Neural progenitor cell (in vitro differentiated cells): ENCODE results near the gene SMOC2. TPM values are rescaled to one million over a fixed set of nuclear protein-coding genes. Genes with fewer than 3 reads are reported as not detected.

Source experiments
- DNase-seq: peaks from one replicate; pipeline ENCODE4 v3.0.0-alpha.2; 2016; ENCODE audit warnings: low spot score
- H2AFZ ChIP-seq: fragments of 200-600 bp; sonication (generic); replicated peaks from 2 replicates; pipeline ENCODE4 v1.6.1; 2016; ENCODE audit warnings: antibody characterized with exemption
- H3F3A ChIP-seq: fragments of 200-600 bp; sonication (generic); 2 replicates; pipeline ENCODE4 v1.6.1; 2016; ENCODE audit warnings: antibody characterized with exemption, low read depth
- H3K27ac ChIP-seq: fragments of 200-600 bp; sonication (generic); 2 replicates; pipeline ENCODE4 v1.5.1; 2016; ENCODE audit warnings: mild to moderate bottlenecking
- H3K27me3 ChIP-seq: fragments of 200-600 bp; sonication (generic); 2 replicates; pipeline ENCODE4 v1.6.1; 2016; ENCODE audit warnings: mild to moderate bottlenecking, moderate library complexity
- H3K36me3 ChIP-seq: fragments of 200-600 bp; sonication (generic); 2 replicates; pipeline ENCODE4 v1.5.1; 2016
- H3K4me1 ChIP-seq: fragments of 200-600 bp; sonication (generic); 2 replicates; pipeline ENCODE4 v1.6.1; 2016; ENCODE audit warnings: mixed run types
- H3K4me2 ChIP-seq: fragments of 200-600 bp; sonication (generic); 2 replicates; pipeline ENCODE4 v1.6.1; 2016
- H3K4me3 ChIP-seq: fragments of 200-600 bp; sonication (generic); 2 replicates; pipeline ENCODE4 v1.5.1; 2016
- H3K79me2 ChIP-seq: fragments of 200-600 bp; sonication (generic); 2 replicates; pipeline ENCODE4 v1.6.1; 2016; ENCODE audit warnings: low read depth
- H3K9ac ChIP-seq: fragments of 200-600 bp; sonication (generic); 2 replicates; pipeline ENCODE4 v1.6.1; 2016
- H3K9me3 ChIP-seq: fragments of 200-600 bp; sonication (generic); 2 replicates; pipeline ENCODE4 v1.5.1; 2016; ENCODE audit warnings: low read depth
- H4K20me1 ChIP-seq: fragments of 200-600 bp; sonication (generic); 2 replicates; pipeline ENCODE4 v1.6.1; 2016; ENCODE audit warnings: low read depth
- H3K27ac Mint-ChIP-seq: 3 replicates; pipeline ENCODE4 v1.8.0; 2021; ENCODE audit warnings: mixed read lengths
- H3K27me3 Mint-ChIP-seq: 2 replicates; pipeline ENCODE4 v1.8.0; 2022; ENCODE audit warnings: low read depth, mild to moderate bottlenecking, inconsistent platforms, moderate library complexity, mixed read lengths; ENCODE audit not compliant: insufficient read depth
- H3K36me3 Mint-ChIP-seq: 3 replicates; pipeline ENCODE4 v1.8.0; 2021; ENCODE audit warnings: mixed read lengths
- H3K4me1 Mint-ChIP-seq: 3 replicates; pipeline ENCODE4 v1.8.0; 2021; ENCODE audit warnings: mixed read lengths
- H3K4me3 Mint-ChIP-seq: 3 replicates; pipeline ENCODE4 v1.8.0; 2021; ENCODE audit warnings: mild to moderate bottlenecking, moderate library complexity, mixed read lengths
- H3K9me3 Mint-ChIP-seq: 3 replicates; pipeline ENCODE4 v1.8.0; 2020; ENCODE audit warnings: mixed read lengths
- CTCF ChIP-seq: fragments of 200-600 bp; sonication (generic); IDR thresholded peaks from 2 replicates; pipeline ENCODE4 v1.5.1; 2017; ENCODE audit warnings: antibody characterized with exemption, mild to moderate bottlenecking
- EZH2 ChIP-seq: fragments of 200-600 bp; sonication (generic); IDR thresholded peaks from 2 replicates; pipeline ENCODE4 v1.6.1; 2017; ENCODE audit warnings: antibody characterized with exemption, mild to moderate bottlenecking, moderate library complexity
- EZH2phosphoT487 ChIP-seq: fragments of 200-600 bp; sonication (generic); IDR thresholded peaks from 2 replicates; pipeline ENCODE4 v1.6.1; 2017; ENCODE audit warnings: antibody characterized with exemption
- total RNA-seq: library from RNA; depleted of rRNA; stranded (reverse); fragments of >200 nt; gene quantifications from 2 replicates; pipeline ENCODE4 v1.2.3, GENCODE V29; 2015; ENCODE audit warnings: low replicate concordance

SMOC2 gene
- total RNA-seq, 1 donor from 2014 or later, result 0.75 TPM

- Histone ChIP-seq H3K36me3 (no peaks in the 10 kb centered on the region), H4K20me1 (no peaks in the 10 kb centered on the region), H3K9ac (no peak overlapping the region), H3K9me3 (no peaks in the 10 kb centered on the region), H2AFZ (no peak overlapping the region), H3K27me3 (no peaks in the 10 kb centered on the region), H3K4me1 (no peaks in the 10 kb centered on the region), H3K4me3 (no peak overlapping the region), H3K27ac (no peak overlapping the region), H3F3A (no peaks in the 10 kb centered on the region), H3K79me2 (no peaks in the 10 kb centered on the region), H3K4me2 (no peak overlapping the region)
- Mint-ChIP-seq H3K9me3 (peaks cover 4% of the 10 kb centered on the region), H3K27me3 (peaks cover 4% of the 10 kb centered on the region), H3K4me1 (peaks cover 19% of the 10 kb centered on the region), H3K27ac (no peak overlapping the region), H3K36me3 (no peaks in the 10 kb centered on the region), H3K4me3 (no peak overlapping the region)
- no peak for TF ChIP-seq EZH2
- no peak for TF ChIP-seq EZH2phosphoT487
- no peak for TF ChIP-seq CTCF
- no peak for DNase-seq
Observed at GRCh38 chr6:168623736-168624135, 182.8 kb downstream of the SMOC2 start.

- no peaks in the 10 kb centered on the region for H3F3A ChIP-seq
- no peaks in the 10 kb centered on the region for H3K27me3 ChIP-seq
- peaks cover 4% of the 10 kb centered on the region for H3K27me3 Mint-ChIP-seq
- H3K4me1 ChIP-seq, result no peaks in the 10 kb centered on the region
- no peak overlapping the region for H3K4me2 ChIP-seq
- no peak for DNase-seq
- peaks cover 4% of the 10 kb centered on the region for H3K9me3 Mint-ChIP-seq
- H2AFZ ChIP-seq, result no peak overlapping the region
- H3K27ac ChIP-seq, result no peak overlapping the region
- H3K4me3 Mint-ChIP-seq, result no peak overlapping the region
- no peak overlapping the region for H3K9ac ChIP-seq
- H3K4me3 ChIP-seq, result no peak overlapping the region
- H3K36me3 ChIP-seq, result no peaks in the 10 kb centered on the region
- TF ChIP-seq CTCF, result no peak
- TF ChIP-seq EZH2phosphoT487, result no peak
- no peak for TF ChIP-seq EZH2
- no peaks in the 10 kb centered on the region for H4K20me1 ChIP-seq
- H3K36me3 Mint-ChIP-seq, result no peaks in the 10 kb centered on the region
- H3K4me1 Mint-ChIP-seq, result peaks cover 17% of the 10 kb centered on the region
- H3K9me3 ChIP-seq, result no peaks in the 10 kb centered on the region
- peak overlapping the region; percentile 55 for H3K27ac Mint-ChIP-seq
- H3K79me2 ChIP-seq, result no peaks in the 10 kb centered on the region
Observed at GRCh38 chr6:168624540-168624939, 183.6 kb downstream of the SMOC2 start.

GRCh38 chr6:168624948-168625347, 184.0 kb downstream of the SMOC2 start:
- Mint-ChIP-seq H3K9me3 (peaks cover 4% of the 10 kb centered on the region), H3K27me3 (peaks cover 4% of the 10 kb centered on the region), H3K4me3 (no peak overlapping the region), H3K36me3 (no peaks in the 10 kb centered on the region), H3K27ac (peak overlapping the region; percentile 55), H3K4me1 (peaks cover 19% of the 10 kb centered on the region)
- H3K4me2 ChIP-seq, result no peak overlapping the region
- no peak for TF ChIP-seq EZH2phosphoT487
- TF ChIP-seq EZH2, result no peak
- TF ChIP-seq CTCF, result no peak
- no peaks in the 10 kb centered on the region for H3K27me3 ChIP-seq
- H3K9me3 ChIP-seq, result no peaks in the 10 kb centered on the region
- H3K4me3 ChIP-seq, result no peak overlapping the region
- H3K4me1 ChIP-seq, result no peaks in the 10 kb centered on the region
- no peaks in the 10 kb centered on the region for H3K36me3 ChIP-seq
- H2AFZ ChIP-seq, result no peak overlapping the region
- no peak overlapping the region for H3K9ac ChIP-seq
- no peaks in the 10 kb centered on the region for H4K20me1 ChIP-seq
- DNase-seq, result no peak
- H3K79me2 ChIP-seq, result no peaks in the 10 kb centered on the region
- H3F3A ChIP-seq, result no peaks in the 10 kb centered on the region
- no peak overlapping the region for H3K27ac ChIP-seq
